GM20000 (cell line): Measurements from ENCODE around the gene GRM1.
"Not testable (repeated sequence)": the region's sequence is repeated elsewhere in the genome, so short reads cannot be mapped to it uniquely, and the experiment has no call there.

Experiments used
- DNase-seq: peaks from one replicate; pipeline ENCODE4 v3.0.0; 2012; ENCODE audit warnings: low spot score
- TF ChIP-seq, protein P1 (sequence below): IDR thresholded peaks from 2 replicates; pipeline ENCODE4 v1.5.1; 2012; ENCODE audit warnings: mild to moderate bottlenecking, control low read depth; ENCODE audit errors: extremely low read depth, missing control alignments

Gene GRM1

DNA sequence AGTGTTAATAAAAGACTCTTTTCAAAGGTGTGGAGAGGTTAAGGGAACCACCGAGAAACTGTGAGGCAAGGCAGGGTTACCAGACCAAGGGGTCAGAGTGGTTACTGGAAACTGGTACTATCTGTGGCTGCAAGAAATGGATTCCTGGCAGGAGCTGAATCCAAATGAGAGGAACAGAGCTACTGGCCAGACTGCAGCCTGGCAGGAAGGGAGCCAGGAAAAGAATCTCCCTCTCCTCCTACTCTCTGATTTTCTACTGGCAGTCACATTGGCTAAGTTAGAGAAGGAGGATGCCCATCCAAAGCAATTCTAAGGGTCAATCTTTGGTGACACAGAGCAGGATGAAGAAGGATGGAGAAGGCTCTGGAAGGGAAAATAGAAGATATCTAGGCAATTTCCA is 211.5 kb downstream of the GRM1 start:
- no peak for DNase-seq
- TF ChIP-seq, protein P1, sequence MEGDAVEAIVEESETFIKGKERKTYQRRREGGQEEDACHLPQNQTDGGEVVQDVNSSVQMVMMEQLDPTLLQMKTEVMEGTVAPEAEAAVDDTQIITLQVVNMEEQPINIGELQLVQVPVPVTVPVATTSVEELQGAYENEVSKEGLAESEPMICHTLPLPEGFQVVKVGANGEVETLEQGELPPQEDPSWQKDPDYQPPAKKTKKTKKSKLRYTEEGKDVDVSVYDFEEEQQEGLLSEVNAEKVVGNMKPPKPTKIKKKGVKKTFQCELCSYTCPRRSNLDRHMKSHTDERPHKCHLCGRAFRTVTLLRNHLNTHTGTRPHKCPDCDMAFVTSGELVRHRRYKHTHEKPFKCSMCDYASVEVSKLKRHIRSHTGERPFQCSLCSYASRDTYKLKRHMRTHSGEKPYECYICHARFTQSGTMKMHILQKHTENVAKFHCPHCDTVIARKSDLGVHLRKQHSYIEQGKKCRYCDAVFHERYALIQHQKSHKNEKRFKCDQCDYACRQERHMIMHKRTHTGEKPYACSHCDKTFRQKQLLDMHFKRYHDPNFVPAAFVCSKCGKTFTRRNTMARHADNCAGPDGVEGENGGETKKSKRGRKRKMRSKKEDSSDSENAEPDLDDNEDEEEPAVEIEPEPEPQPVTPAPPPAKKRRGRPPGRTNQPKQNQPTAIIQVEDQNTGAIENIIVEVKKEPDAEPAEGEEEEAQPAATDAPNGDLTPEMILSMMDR = no peak

DNA sequence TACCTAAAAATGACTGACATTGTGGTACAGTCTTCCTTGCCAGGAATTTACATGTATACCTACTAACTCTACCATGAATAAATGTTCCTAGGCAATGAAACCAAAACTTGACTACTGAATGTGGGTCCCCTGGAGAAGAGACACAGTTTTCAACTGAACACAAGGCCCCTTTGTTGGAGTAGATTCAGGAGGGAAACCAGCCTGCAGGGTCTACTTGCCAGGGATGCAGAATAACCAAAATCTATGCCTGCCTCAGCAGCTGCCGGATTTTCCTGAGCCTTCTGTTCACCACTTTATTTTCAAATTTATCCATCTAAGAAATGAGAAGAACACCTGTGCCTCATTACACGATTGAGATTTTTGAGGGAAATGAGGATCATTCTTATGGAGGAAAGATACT is 211.9 kb downstream of the GRM1 start:
- TF ChIP-seq, protein P1 = no peak
- no peak for DNase-seq

DNA sequence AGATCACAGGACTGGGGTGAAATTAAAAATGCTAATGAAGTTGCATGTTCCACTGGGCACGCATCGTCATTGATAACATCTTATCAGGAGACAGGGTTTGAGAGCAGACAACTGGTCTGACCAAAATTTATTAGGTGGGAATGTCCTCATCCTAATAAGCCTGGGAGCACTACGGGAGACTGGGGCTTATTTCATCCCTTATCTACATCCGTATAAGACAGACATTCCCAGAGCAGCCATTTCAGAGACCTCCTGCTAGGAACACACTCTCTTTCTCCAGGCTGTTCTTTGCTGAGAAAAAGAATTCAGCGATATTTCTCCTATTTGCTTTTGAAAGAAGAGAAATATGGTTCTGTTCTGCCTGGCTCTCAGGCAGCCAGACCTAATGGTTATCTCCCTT is 214.8 kb downstream of the GRM1 start:
- DNase-seq = not testable (repeated sequence)

- TF ChIP-seq, protein P1 = no peak
- no peak for DNase-seq
Measured at GRCh38 chr6:146244630-146245143, 215.8 kb downstream of the GRM1 start.

DNA sequence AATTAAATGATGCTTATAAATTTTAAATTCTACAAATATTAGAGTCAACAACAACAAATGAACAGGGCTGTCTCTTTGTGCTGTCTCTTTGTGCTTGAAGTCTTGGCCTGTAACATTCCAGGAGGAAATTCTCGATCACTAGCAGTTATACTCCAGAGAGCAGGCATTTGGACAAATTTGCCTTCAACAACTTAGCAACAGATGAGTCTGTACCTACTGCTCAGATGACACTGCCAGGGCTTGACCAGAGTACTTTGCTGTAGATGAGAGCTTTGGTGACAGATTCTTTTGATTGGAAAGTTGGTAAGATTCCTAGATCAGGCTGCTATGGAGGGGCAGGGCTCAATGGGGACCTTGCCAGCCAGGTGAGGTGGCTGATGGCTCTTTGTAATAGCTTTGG is 217.2 kb downstream of the GRM1 start:
- TF ChIP-seq, protein P1 = no peak
- DNase-seq = no peak

GRCh38 chr6:146253691-146254090 is 224.8 kb downstream of the GRM1 start:
- TF ChIP-seq, protein P1 = no peak
- DNase-seq = no peak

DNA sequence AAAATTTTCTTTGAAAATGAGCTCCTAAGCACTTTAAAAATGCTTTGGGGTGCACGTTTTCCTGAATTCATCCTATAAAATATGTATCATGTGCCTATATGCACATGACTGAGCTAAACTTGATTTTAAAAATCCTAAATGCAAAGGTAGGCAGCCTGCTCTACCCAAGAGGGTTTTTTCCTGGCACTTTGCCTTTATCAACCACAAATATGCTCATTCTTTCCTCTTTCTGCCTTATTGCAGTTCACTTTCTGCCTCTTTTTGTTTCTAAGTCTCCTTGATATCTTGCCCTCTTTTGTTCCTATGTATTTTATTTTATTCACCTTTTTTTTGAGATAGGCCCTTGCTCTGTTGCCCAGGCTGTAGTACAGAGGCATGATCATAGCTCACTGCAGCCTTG is 229.3 kb downstream of the GRM1 start:
- DNase-seq = no peak
- TF ChIP-seq, protein P1 = no peak

DNA sequence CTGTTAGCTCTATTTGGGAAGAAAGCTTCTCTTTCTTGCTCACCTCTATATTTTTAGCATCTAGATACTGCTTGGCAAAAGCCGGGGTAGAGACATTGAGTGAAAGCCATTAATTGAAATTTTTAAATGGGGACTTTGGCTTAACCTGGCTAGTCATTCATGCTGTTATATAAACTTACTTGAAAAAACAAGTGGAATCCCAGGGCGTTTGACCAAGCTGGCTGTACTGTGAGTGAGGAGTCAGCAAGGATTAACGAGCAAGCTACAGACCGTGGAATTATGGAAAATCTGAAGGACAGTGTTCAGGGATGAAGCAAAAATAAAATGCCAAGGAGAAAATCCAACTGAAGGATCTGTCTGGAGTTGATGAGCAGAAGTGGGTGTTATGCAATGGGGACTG is 232.0 kb downstream of the GRM1 start:
- no peak for DNase-seq
- TF ChIP-seq, protein P1 = no peak
